BLaER1 treated with 17β-estradiol and CSF1 and Interleukin-3, amounts not matched to agents 10 nM and 100 nM (cell line): Measurements from ENCODE around the gene DPEP1.
"Not testable (repeated sequence)": the region's sequence is repeated elsewhere in the genome, so short reads cannot be mapped to it uniquely, and the experiment has no call there.

Experiments used
- H3K27ac ChIP-seq, 11 experiments: shearing (Covaris generic); formaldehyde crosslinking; 2 replicates each; pipeline ENCODE4 v1.8.1; 2022
- H3K27me3 ChIP-seq, 11 experiments: shearing (Covaris generic); formaldehyde crosslinking; 2 replicates each; pipeline ENCODE4 v1.8.1; 2022
- H3K36me3 ChIP-seq, 11 experiments: shearing (Covaris generic); formaldehyde crosslinking; 2 replicates each; pipeline ENCODE4 v1.8.1; 2022
- H3K4me1 ChIP-seq, 10 experiments: shearing (Covaris generic); formaldehyde crosslinking; 2 replicates each; pipeline ENCODE4 v1.8.1; 2022
- H3K4me2 ChIP-seq, 11 experiments: shearing (Covaris generic); formaldehyde crosslinking; 2 replicates each; pipeline ENCODE4 v1.8.1; 2022
- H3K4me3 ChIP-seq, 10 experiments: shearing (Covaris generic); formaldehyde crosslinking; 2 replicates each; pipeline ENCODE4 v1.8.1; 2022
- H3K9ac ChIP-seq, 11 experiments: shearing (Covaris generic); formaldehyde crosslinking; 2 replicates each; pipeline ENCODE4 v1.8.1; 2022
- H3K9me3 ChIP-seq, 11 experiments: shearing (Covaris generic); formaldehyde crosslinking; replicated peaks in 1 of 11; 2 replicates each; pipeline ENCODE4 v1.8.1; 2022
- H4K20me1 ChIP-seq, 11 experiments: shearing (Covaris generic); formaldehyde crosslinking; 2 replicates each; pipeline ENCODE4 v1.8.1; 2022
- Cebpa-rat ChIP-seq, 11 experiments: shearing (Covaris generic); IDR thresholded peaks; 2 replicates each; pipeline ENCODE4 v1.8.1; 2022

The DPEP1 gene

DNA sequence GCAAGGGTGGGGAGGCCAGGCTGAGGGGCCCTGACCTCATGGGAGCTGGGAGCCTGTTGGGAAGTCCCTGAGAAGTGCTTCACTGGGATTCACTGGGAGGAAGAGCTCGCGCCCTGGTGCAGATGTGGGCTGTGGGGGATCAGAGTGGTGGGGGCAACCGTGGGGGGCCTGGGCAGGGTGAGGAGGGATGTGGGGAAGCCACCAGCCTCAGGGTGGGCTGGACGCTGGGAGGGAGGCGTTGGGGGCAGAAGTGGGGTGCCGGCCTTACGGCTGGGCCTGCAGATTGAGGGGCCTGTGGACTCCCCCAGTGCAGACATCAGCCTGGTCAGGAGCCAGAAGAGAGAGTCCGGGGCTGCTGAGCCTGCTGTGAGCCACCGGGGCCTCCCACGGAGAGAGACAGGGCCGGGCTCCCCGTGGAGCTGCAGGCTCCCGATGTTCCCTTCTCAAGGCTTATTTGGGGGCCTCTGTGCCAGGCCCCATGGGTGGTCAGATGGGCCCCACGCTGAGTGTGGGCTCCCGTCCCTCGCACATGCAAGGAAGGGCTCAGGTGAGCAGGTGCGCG lies 7.8 kb downstream of the DPEP1 start:
- peaks cover 0 to 6% (median 0%) of the 10 kb centered on the region in 11 experiments; a peak in 3 of 22 replicates for H3K36me3 ChIP-seq
- H3K27ac ChIP-seq = peak overlapping the region in 3 of 11 experiments; percentile 44 to 60 (median 48); a peak in 2 of 22 replicates
- H3K9ac ChIP-seq = peak overlapping the region in 6 of 11 experiments; percentile 2 to 54 (median 46); a peak in 9 of 22 replicates
- no peak for TF ChIP-seq Cebpa-rat (IDR thresholded peaks at IDR 0.05)
- peak overlapping the region in 9 of 11 experiments; percentile 67 to 88 (median 73); a peak in 18 of 22 replicates for H3K4me2 ChIP-seq
- H3K9me3 ChIP-seq = no peaks in the 10 kb centered on the region
- peaks cover 0 to 30% (median 0%) of the 10 kb centered on the region in 11 experiments; a peak in 5 of 22 replicates for H4K20me1 ChIP-seq
- H3K4me3 ChIP-seq = no peak overlapping the region
- peaks cover 20 to 68% (median 51%) of the 10 kb centered on the region in 10 experiments for H3K4me1 ChIP-seq
- H3K27me3 ChIP-seq = peaks cover 0 to 17% (median 0%) of the 10 kb centered on the region in 11 experiments; a peak in 5 of 22 replicates

DNA sequence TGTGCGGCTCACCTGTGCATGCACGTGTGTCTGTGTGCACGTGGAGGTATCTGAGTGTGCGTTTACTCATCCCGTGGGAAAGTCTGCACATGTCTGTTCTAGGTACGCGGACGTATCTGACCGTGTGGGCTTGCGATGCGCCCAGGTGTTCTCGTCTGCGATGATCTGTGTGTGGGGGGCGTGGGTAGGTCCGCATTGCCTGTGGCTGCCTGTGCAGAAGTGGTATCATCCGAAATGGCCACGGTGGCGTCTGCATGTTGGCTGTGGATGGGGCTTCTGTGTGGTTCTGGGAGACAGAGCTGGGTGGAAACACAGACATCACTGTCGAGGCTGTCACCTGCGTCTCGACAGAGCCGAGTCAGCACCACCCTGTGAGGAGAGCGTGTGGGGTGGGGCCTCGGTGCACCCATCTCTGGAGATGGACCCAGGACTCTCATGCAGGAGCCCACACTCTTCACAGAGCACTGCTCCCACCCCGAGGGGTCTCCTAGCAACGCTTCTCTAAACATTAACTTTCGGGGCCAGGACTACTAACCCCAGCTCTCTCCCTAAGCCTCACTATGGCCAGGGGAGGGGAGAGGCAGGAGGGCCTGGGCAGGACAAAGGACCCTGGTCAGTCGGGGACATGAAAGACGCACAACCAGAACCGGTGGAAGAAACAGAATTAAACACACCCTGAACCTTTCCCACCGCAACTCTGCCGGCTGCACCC lies 8.4 kb downstream of the DPEP1 start:
- peaks cover 0 to 6% (median 0%) of the 10 kb centered on the region in 11 experiments; a peak in 3 of 22 replicates for H3K36me3 ChIP-seq
- no peak overlapping the region for H3K9ac ChIP-seq
- H4K20me1 ChIP-seq = peaks cover 0 to 28% (median 0%) of the 10 kb centered on the region in 11 experiments; a peak in 4 of 22 replicates

DNA sequence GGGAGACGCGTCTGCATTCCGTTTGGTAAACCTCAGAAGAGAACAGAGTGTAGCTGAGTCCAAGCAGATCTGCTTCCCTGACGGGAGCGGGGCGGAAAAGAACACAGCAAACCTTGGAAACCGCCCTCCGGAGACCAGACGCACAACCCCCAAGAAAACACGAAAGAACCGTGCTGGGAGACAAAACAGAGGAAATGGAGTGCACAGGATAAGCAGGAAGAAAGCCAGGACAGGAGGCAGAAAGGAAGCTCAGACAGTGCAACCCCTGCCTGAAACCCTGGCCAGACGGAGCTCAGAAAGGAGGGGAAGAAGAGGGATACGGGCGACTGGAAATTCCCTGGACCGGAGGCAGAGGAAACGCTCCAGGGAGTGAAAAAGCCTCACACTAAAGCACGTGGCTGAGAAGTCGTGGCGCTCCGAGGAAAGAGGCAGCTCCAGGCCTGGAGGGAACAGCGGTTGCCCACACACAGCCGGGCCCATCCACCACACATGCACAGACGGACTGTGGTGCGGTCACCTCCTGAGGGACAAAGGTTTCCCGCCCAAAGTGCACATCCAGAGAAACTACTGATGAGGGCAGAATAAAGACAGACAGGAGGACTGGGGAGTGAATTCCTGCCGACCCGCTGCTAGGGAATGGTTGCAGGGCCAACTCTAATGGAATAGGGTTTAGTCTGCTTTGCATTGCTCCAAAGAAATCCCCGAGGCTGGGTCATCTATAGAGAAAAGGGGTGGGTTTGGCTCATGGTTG lies 10.2 kb downstream of the DPEP1 start:
- Histone ChIP-seq H3K9me3 (no peaks in the 10 kb centered on the region), H3K9ac (no peak overlapping the region), H4K20me1 (peaks cover 0 to 21% (median 0%) of the 10 kb centered on the region in 11 experiments; a peak in 4 of 22 replicates), H3K4me3 (no peak overlapping the region), H3K36me3 (peaks cover 0 to 6% (median 0%) of the 10 kb centered on the region in 11 experiments; a peak in 3 of 22 replicates), H3K27ac (no peak overlapping the region), H3K27me3 (peaks cover 0 to 9% (median 0%) of the 10 kb centered on the region in 11 experiments; a peak in 3 of 22 replicates), H3K4me1 (peaks cover 9 to 44% (median 27%) of the 10 kb centered on the region in 10 experiments), H3K4me2 (peak overlapping the region in 3 of 11 experiments; percentile 7 to 31 (median 21); a peak in 2 of 22 replicates)
- TF ChIP-seq Cebpa-rat (IDR thresholded peaks at IDR 0.05) = no peak

More for the DNA sequence above, 8.4 kb downstream of the DPEP1 start:
- Histone ChIP-seq H3K4me1 (peaks cover 15 to 62% (median 45%) of the 10 kb centered on the region in 10 experiments), H3K27ac (no peak overlapping the region), H3K9me3 (no peaks in the 10 kb centered on the region), H3K4me2 (peak overlapping the region in 6 of 11 experiments; percentile 69 to 88 (median 84); a peak in 10 of 22 replicates), H3K4me3 (no peak overlapping the region), H3K27me3 (peaks cover 0 to 11% (median 0%) of the 10 kb centered on the region in 11 experiments; a peak in 4 of 22 replicates)
- no peak for TF ChIP-seq Cebpa-rat (IDR thresholded peaks at IDR 0.05)

DNA sequence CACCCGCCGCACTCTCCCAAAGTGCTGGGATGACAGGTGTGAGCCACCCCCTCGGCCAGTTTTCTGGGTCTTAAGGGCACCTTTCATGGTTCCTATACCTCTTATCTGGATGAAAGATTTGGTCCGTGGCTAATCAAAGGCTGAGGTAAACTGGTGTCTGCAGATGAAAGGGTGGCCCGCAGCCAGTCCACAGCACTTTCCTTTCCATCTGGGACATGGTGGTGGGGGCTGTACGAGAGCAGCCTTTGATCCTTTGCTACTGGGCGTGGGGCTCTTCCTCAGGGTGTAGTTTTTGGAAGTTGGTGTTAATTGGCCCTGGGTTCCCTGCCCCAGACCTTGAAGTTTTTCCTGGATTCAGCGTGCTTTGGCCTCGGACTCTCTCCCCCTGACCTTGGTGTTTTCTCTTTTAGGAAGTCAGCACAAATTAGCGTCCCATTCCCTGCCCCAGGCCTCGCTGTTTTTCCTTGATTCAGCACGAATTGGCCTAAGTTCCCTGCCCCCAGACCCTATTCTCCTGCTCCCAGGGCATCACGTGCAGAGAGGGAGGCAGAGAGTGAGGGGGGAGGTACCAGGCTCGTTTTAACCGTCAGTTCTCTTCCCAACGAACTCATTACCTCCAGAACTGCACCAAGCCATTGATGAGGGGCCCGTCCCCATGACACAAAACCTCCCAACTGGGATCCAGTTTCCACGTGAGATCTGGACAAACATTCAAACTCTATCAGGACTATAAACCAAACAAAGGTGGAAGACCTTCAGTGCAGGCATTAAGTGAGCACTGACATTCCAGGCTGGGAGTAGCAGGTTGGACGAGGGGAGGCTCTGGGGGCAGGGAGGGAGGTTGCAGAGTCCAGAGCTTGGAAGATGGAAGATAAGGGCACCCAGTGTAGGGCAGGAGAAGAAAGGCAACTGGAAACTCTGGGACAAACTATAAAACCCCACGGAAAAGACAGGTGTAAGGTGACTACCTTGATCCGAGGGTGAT lies 11.6 kb downstream of the DPEP1 start:
- Histone ChIP-seq H3K27me3 (peaks cover 0 to 8% (median 0%) of the 10 kb centered on the region in 11 experiments; a peak in 3 of 22 replicates), H3K4me1 (peaks cover 7 to 44% (median 23%) of the 10 kb centered on the region in 10 experiments), H3K4me3 (no peak overlapping the region), H3K4me2 (no peak overlapping the region), H3K27ac (no peak overlapping the region), H3K36me3 (peaks cover 0 to 6% (median 0%) of the 10 kb centered on the region in 11 experiments; a peak in 3 of 22 replicates), H4K20me1 (peaks cover 0 to 20% (median 0%) of the 10 kb centered on the region in 11 experiments; a peak in 4 of 22 replicates), H3K9me3 (peaks cover 0 to 6% (median 0%) of the 10 kb centered on the region in 11 experiments; a peak in 6 of 22 replicates), H3K9ac (no peak overlapping the region)
- no peak for TF ChIP-seq Cebpa-rat (IDR thresholded peaks at IDR 0.05)

DNA sequence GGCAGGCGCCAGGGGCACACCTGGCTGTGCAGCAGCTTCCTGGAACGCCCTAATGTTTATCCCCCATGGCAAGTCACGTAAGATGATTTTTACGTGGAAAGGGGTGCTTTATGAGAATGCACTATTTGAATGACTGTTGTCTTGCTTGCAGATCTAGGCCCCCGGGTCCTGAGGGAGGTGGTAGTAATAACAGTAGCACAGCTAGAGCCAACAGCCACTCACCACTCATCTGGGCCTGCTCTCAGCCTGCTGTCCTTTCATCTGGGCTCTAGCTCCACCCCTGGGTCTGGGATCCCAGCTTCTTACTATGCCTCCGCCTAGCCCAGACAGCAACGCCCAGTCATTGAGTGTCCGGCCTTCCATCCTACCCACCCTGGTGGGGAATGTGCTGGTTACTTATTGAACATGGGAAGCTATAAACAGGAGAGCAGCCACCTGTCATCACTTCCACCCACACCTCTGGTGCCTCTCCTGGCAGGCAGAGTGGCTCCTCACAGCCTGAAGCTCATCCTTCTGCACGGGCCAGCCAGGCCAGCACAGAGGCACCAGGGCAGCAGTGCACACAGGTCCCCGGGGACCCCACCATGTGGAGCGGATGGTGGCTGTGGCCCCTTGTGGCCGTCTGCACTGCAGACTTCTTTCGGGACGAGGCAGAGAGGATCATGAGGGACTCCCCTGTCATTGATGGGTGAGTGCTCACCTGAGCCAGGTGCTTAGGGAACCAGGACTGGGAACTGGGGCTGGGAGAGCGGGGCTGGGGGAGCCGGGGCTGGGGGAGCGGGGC lies 16.6 kb downstream of the DPEP1 start:
- Histone ChIP-seq H3K4me3 (no peak overlapping the region), H3K36me3 (peaks cover 0 to 6% (median 0%) of the 10 kb centered on the region in 11 experiments; a peak in 2 of 22 replicates), H3K9me3 (peaks cover 4 to 21% (median 9%) of the 10 kb centered on the region in 11 experiments; a peak in 17 of 22 replicates), H3K4me2 (peak overlapping the region in 3 of 11 experiments; percentile 10 to 26 (median 15); a peak in 3 of 22 replicates), H3K4me1 (peaks cover 0 to 21% (median 10%) of the 10 kb centered on the region in 10 experiments; a peak in 14 of 20 replicates), H4K20me1 (peaks cover 0 to 14% (median 0%) of the 10 kb centered on the region in 11 experiments; a peak in 2 of 22 replicates), H3K27ac (no peak overlapping the region), H3K27me3 (peaks cover 0 to 4% (median 0%) of the 10 kb centered on the region in 11 experiments; a peak in 3 of 22 replicates), H3K9ac (no peak overlapping the region)
- no peak for TF ChIP-seq Cebpa-rat (IDR thresholded peaks at IDR 0.05)

DNA sequence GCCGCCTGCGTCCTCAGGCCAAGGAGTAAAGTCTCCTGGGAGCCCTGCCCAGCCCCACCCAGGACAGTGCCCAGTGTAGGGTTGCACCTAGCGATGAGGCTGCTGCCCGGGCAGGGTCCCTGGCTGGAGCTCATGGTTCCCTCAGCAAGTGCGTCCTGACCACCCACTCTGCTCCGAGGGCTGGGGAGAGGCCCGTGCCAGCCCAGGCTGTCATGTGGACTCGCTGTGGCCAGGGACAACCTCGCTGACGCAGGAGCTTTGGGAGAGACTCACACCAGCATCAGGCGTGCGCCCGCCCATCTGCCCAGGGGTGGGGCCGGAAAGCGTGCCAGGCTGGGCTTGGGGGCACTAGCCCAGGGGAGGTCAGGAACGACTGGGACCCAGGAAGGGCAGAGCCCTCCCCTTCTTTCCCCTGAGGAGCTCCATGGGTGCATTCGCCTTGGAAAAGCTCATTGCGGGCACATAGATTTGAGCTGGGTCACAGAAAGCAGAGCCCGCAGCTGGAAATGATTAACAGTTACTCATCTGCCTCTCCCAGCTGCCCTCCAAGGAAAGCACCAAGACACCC lies 19.7 kb downstream of the DPEP1 start:
- H3K36me3 ChIP-seq = no peaks in the 10 kb centered on the region; a peak in 3 of 22 replicates
- TF ChIP-seq Cebpa-rat (IDR thresholded peaks at IDR 0.05) = no peak
- peak overlapping the region in 8 of 11 experiments; percentile 19 to 72 (median 54); a peak in 11 of 22 replicates for H3K4me2 ChIP-seq
- peaks cover 0 to 13% (median 0%) of the 10 kb centered on the region in 11 experiments; a peak in 7 of 22 replicates for H3K27me3 ChIP-seq
- no peak overlapping the region for H3K9ac ChIP-seq
- H3K4me3 ChIP-seq = no peak overlapping the region
- peaks cover 0 to 32% (median 4%) of the 10 kb centered on the region in 11 experiments; a peak in 7 of 22 replicates for H4K20me1 ChIP-seq
- H3K27ac ChIP-seq = no peak overlapping the region
- peaks cover 4 to 27% (median 9%) of the 10 kb centered on the region in 11 experiments; a peak in 17 of 22 replicates for H3K9me3 ChIP-seq
- H3K4me1 ChIP-seq = peaks cover 8 to 52% (median 35%) of the 10 kb centered on the region in 10 experiments; a peak in 19 of 20 replicates

DNA sequence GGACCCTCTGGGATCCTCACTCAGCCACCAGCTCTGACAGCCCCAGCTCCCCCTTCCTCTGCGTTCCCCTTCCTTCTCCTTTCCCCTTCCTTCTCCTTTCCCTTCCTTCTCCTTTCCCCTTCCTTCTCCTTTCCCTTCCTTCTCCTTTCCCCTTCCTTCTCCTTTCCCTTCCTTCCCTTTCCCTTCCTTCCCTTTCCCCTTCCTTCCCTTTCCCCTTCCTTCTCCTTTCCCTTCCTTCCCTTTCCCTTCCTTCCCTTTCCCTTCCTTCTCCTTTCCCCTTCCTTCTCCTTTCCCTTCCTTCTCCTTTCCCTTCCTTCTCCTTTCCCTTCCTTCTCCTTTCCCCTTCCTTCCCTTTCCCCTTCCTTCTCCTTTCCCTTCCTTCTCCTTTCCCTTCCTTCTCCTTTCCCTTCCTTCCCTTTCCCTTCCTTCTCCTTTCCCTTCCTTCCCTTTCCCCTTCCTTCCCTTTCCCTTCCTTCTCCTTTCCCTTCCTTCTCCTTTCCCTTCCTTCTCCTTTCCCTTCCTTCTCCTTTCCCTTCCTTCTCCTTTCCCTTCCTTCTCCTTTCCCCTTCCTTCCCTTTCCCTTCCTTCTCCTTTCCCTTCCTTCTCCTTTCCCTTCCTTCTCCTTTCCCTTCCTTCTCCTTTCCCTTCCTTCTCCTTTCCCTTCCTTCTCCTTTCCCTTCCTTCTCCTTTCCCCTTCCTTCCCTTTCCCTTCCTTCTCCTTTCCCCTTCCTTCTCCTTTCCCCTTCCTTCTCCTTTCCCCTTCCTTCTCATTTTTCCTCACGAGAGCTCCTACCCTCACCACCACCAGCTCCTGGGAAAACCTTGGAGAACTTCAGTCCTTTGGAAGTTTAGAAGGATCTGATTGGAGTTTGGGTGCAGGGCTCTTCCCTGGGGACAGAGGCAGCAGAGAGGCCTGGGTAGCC lies 21.3 kb downstream of the DPEP1 start:
- H3K27ac ChIP-seq, H3K36me3 ChIP-seq, H3K4me3 ChIP-seq, H3K9ac ChIP-seq: not testable (repeated sequence)
- H4K20me1 ChIP-seq = peaks cover 0 to 30% (median 4%) of the 10 kb centered on the region in 11 experiments; a peak in 7 of 22 replicates
- H3K4me2 ChIP-seq = peak overlapping the region in 2 of 11 experiments; percentile 86 to 91; a peak in 4 of 22 replicates
- H3K27me3 ChIP-seq = peaks cover 0 to 13% (median 0%) of the 10 kb centered on the region in 11 experiments; a peak in 7 of 22 replicates
- H3K4me1 ChIP-seq = peaks cover 8 to 57% (median 39%) of the 10 kb centered on the region in 10 experiments; a peak in 19 of 20 replicates
- peaks cover 4 to 25% (median 9%) of the 10 kb centered on the region in 11 experiments; a peak in 17 of 22 replicates for H3K9me3 ChIP-seq
